H7 (cell line): ENCODE data around the gene MYL2. TPM values are rescaled to one million over a fixed set of nuclear protein-coding genes. Genes with fewer than 3 reads are reported as not detected.

Experiments
- DNase-seq: peaks from one replicate; pipeline ENCODE4 v3.0.0; 2012
- H3K27me3 ChIP-seq: 2 replicates; pipeline ENCODE4 v1.6.0; 2011; ENCODE audit warnings: mild to moderate bottlenecking, low read length; ENCODE audit not compliant: control insufficient read depth, insufficient read depth
- H3K36me3 ChIP-seq: replicated peaks from 2 replicates; pipeline ENCODE4 v1.5.1; 2011; ENCODE audit warnings: low read length; ENCODE audit not compliant: control insufficient read depth, insufficient read depth
- H3K4me3 ChIP-seq: 2 replicates; pipeline ENCODE4 v1.5.1; 2011; ENCODE audit warnings: low read depth, mild to moderate bottlenecking, control low read depth, low read length, moderate library complexity; ENCODE audit not compliant: insufficient read depth
- total RNA-seq: library from RNA; depleted of rRNA; stranded (reverse); fragments of >200 nt; shearing (Covaris generic); gene quantifications from 2 replicates; pipeline ENCODE4 v1.2.3, GENCODE V29; 2014; rRNA removed

Gene MYL2
- total RNA-seq, 1 experiment from 2014 or later = not detected

DNA sequence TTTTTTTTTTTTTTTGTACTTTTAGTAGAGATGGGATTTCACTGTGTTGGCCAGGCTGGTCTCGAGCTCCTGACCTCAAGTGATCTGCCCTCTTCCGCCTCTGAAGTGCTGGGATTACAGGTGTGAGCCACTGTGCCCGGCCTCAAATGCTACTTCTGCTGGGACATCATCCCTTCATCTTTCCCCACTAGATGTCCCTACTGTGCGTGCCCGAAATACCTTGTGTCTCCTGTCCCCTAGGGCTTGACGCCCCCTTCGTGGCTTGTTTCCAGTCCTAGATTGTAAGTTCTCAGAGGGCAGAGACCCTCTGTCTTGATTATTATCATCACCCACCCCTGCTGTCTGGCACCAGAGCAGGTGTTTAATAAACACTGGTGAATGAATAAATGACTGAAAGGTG is 58.6 kb downstream of the MYL2 start:
- Histone ChIP-seq H3K36me3 (no peaks in the 10 kb centered on the region), H3K4me3 (no peak overlapping the region), H3K27me3 (no peaks in the 10 kb centered on the region)
- DNase-seq = peak; percentile 67

Other genes with a start within 250 kb of the MYL2 start
- gene HVCN1, start 231.5 kb downstream of the MYL2 start, total RNA-seq = 5.8 and 6.9 TPM in 2 replicates
- 251 and 310 TPM in 2 replicates for gene PPP1CC, start 177.7 kb downstream of the MYL2 start, total RNA-seq
- 0.67 and 0.76 TPM in 2 replicates for gene CCDC63, start 73.6 kb downstream of the MYL2 start, total RNA-seq
- 4.2 and 4.5 TPM in 2 replicates for gene CUX2, start 113.6 kb upstream of the MYL2 start, total RNA-seq